ENCODE results near the gene STRN. TPM values are rescaled to one million over a fixed set of nuclear protein-coding genes. Genes with fewer than 3 reads are reported as not detected.

Gene STRN
- total and polyA plus RNA-seq, 2 of the 13 experiments (the other 11 are each of a cell fraction or from before 2014, with no cell fraction given), result 10.4 to 19.3 TPM

GRCh38 chr2:36965751-36966369 lies 476 bp downstream of the STRN start (continued):
- TF ChIP-seq FOXA1 (IDR thresholded peaks at IDR 0.05), result no peak
- 0 out of 2 replicates have a peak, but pooled peaks have one; percentile 23 for TF ChIP-seq FOXA1 (CRISPR knock-in tag; IDR thresholded peaks at IDR 0.05)
- TF ChIP-seq TGIF2 (CRISPR knock-in tag; IDR thresholded peaks at IDR 0.05), result no peak
- TF ChIP-seq PRPF4 (IDR thresholded peaks at IDR 0.05; ENCODE audit: low read depth, low read length, poor library complexity, severe bottlenecking), result peak; percentile 28
- no peak for TF ChIP-seq CAMTA2 (CRISPR knock-in tag; IDR thresholded peaks at IDR 0.05; ENCODE audit: borderline replicate concordance)
- TF ChIP-seq KLF16 (CRISPR knock-in tag; IDR thresholded peaks at IDR 0.05), result no peak
- TF ChIP-seq, protein P1, sequence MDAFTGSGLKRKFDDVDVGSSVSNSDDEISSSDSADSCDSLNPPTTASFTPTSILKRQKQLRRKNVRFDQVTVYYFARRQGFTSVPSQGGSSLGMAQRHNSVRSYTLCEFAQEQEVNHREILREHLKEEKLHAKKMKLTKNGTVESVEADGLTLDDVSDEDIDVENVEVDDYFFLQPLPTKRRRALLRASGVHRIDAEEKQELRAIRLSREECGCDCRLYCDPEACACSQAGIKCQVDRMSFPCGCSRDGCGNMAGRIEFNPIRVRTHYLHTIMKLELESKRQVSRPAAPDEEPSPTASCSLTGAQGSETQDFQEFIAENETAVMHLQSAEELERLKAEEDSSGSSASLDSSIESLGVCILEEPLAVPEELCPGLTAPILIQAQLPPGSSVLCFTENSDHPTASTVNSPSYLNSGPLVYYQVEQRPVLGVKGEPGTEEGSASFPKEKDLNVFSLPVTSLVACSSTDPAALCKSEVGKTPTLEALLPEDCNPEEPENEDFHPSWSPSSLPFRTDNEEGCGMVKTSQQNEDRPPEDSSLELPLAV (CRISPR knock-in tag; conservative IDR thresholded peaks at IDR 0.05; ENCODE audit: low read depth), result no peak
- TF ChIP-seq PTBP1 (IDR thresholded peaks at IDR 0.05; ENCODE audit: low read depth, low read length, poor library complexity, severe bottlenecking), result no peak
- TF ChIP-seq IKZF1 (IDR thresholded peaks at IDR 0.05), result no peak
- no peak for TF ChIP-seq ATF7-NPFF (CRISPR knock-in tag; IDR thresholded peaks at IDR 0.05; ENCODE audit: low read depth)
- no peak for TF ChIP-seq REPIN1 (CRISPR knock-in tag; IDR thresholded peaks at IDR 0.05; ENCODE audit: borderline replicate concordance, low read depth)
- TF ChIP-seq ZNF33B (CRISPR knock-in tag; IDR thresholded peaks at IDR 0.05), result no peak
- TF ChIP-seq, protein P2, sequence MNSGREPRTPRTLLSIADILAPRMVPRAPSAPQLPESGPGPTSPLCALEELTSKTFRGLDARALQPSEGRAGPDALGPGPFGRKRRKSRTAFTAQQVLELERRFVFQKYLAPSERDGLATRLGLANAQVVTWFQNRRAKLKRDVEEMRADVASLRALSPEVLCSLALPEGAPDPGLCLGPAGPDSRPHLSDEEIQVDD (CRISPR knock-in tag; IDR thresholded peaks at IDR 0.05; ENCODE audit: borderline replicate concordance), result no peak
- TF ChIP-seq ZNF777 (CRISPR knock-in tag; IDR thresholded peaks at IDR 0.05), result no peak
- TF ChIP-seq ZNF724P (CRISPR knock-in tag; IDR thresholded peaks at IDR 0.05; ENCODE audit: borderline replicate concordance), result no peak
- no peak for TF ChIP-seq GLMP (CRISPR knock-in tag; IDR thresholded peaks at IDR 0.05; ENCODE audit: borderline replicate concordance)
- TF ChIP-seq SNRNP70 (IDR thresholded peaks at IDR 0.05; ENCODE audit: low read depth, low read length), result no peak
- no peak for TF ChIP-seq NCOA1 (CRISPR knock-in tag; IDR thresholded peaks at IDR 0.05)
- no peak for TF ChIP-seq ZBTB33 (CRISPR knock-in tag; IDR thresholded peaks at IDR 0.05)
- TF ChIP-seq SETDB1 (CRISPR knock-in tag; IDR thresholded peaks at IDR 0.05; ENCODE audit: borderline replicate concordance), result no peak
- TF ChIP-seq SOX13 (IDR thresholded peaks at IDR 0.05), result 0 out of 2 replicates have a peak, but pooled peaks have one; percentile 15
- no peak for TF ChIP-seq SOX13 (CRISPR knock-in tag; conservative IDR thresholded peaks at IDR 0.05 in 1 of 2, IDR thresholded peaks at IDR 0.05 in 1 of 2)
- no peak for TF ChIP-seq MLLT10 (CRISPR knock-in tag; IDR thresholded peaks at IDR 0.05)
- no peak for TF ChIP-seq HNRNPUL1 (IDR thresholded peaks at IDR 0.05; ENCODE audit: low read depth, low read length)
- no peak; the same call in 1 of the 2 replicates for TF ChIP-seq TOPORS (CRISPR knock-in tag; IDR thresholded peaks at IDR 0.05)
- TF ChIP-seq ZNF563 (CRISPR knock-in tag; IDR thresholded peaks at IDR 0.05), result no peak
